Measurements from ENCODE around the gene WFDC12. TPM values are rescaled to one million over a fixed set of nuclear protein-coding genes. Genes with fewer than 3 reads are reported as not detected.

Gene WFDC12, protein sequence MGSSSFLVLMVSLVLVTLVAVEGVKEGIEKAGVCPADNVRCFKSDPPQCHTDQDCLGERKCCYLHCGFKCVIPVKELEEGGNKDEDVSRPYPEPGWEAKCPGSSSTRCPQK
- total RNA-seq (2022): not detected in 2 replicates
- not detected for Bru-seq, nascent RNA
- not detected for BruChase-seq, experiment 1, labeled RNA remaining after a 6-hour chase
- BruChase-seq, experiment 2, labeled RNA remaining after a 2-hour chase: not detected
- long read RNA-seq: 0 reads

DNA sequence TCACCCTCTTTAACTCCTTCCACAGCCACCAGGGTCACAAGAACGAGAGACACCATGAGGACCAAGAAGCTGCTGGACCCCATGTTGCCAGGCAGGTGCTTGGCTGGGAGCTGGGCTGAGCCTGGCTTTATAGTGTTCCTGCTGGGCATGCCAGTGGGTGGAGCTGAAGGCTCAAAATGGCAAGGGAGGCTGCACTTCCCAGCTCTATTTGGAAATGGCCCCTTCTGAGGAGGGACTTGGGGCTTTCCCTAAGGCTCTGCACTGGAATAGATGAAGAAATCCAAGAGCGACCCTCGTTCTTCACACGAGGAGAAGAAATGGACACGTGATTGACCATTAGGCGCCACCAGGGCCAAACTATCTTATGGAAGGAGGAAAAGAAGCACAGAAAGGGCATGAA lies at the start of gene WFDC12:
Gene WFDC12, minus strand, starts transcription at position 101 of the 400 bp plus-strand sequence. Its CDS starts 18 bp downstream, at position 83.
- peaks cover 57% of the 10 kb centered on the region for H3K27me3 Mint-ChIP-seq (ENCODE audit: unreplicated experiment)
- BruUV-seq (replicated peaks): no TSS peak
- no peak for DNase-seq
- H3K27ac Mint-ChIP-seq (ENCODE audit: unreplicated experiment): no peak within 1 kb of the TSS
- CTCF ChIA-PET: interaction anchor here (0.5 to 1.6 kb wide), 4 partner anchors 28 to 166 kb away, joined by 3 to 8 read pairs (median 6); partner anchors contain the start of gene SLPI
- no peaks in the 10 kb centered on the region for H3K4me1 Mint-ChIP-seq (ENCODE audit: low read depth, unreplicated experiment)
- H3K4me3 Mint-ChIP-seq (ENCODE audit: low read depth, unreplicated experiment): no peak within 1 kb of the TSS
- TF ChIP-seq, protein P1, sequence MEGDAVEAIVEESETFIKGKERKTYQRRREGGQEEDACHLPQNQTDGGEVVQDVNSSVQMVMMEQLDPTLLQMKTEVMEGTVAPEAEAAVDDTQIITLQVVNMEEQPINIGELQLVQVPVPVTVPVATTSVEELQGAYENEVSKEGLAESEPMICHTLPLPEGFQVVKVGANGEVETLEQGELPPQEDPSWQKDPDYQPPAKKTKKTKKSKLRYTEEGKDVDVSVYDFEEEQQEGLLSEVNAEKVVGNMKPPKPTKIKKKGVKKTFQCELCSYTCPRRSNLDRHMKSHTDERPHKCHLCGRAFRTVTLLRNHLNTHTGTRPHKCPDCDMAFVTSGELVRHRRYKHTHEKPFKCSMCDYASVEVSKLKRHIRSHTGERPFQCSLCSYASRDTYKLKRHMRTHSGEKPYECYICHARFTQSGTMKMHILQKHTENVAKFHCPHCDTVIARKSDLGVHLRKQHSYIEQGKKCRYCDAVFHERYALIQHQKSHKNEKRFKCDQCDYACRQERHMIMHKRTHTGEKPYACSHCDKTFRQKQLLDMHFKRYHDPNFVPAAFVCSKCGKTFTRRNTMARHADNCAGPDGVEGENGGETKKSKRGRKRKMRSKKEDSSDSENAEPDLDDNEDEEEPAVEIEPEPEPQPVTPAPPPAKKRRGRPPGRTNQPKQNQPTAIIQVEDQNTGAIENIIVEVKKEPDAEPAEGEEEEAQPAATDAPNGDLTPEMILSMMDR (IDR thresholded peaks at IDR 0.05; ENCODE audit: unreplicated experiment): no peak
- H3K9me3 Mint-ChIP-seq (ENCODE audit: low read depth, unreplicated experiment): no peaks in the 10 kb centered on the region
- no peaks in the 10 kb centered on the region for H3K36me3 Mint-ChIP-seq (ENCODE audit: insufficient read depth, unreplicated experiment)
- intact Hi-C loops (cut with micrococcal nuclease; ENCODE audit: unreplicated experiment): no loop called here

DNA sequence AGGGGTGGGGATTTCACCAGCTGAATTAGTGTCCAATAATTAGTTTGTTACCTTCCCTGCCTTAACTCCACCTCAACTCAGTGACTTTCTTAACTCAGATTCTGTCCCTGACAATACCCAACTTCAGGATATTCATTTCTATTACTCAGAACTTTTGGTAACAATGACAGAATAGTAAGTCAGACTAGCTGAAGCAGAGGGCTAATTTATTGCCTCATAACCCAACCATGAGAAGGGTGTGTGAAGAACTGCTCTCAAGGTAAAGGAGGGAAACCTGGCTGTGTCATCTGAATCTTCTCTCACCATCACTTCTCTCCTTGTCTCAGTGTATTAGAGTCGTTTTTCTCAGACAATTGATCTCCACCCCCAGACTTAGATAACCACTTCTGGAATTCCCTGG lies 49.3 kb upstream of the WFDC12 start:
- no peaks in the 10 kb centered on the region for H3K27me3 Mint-ChIP-seq (ENCODE audit: unreplicated experiment)

DNA sequence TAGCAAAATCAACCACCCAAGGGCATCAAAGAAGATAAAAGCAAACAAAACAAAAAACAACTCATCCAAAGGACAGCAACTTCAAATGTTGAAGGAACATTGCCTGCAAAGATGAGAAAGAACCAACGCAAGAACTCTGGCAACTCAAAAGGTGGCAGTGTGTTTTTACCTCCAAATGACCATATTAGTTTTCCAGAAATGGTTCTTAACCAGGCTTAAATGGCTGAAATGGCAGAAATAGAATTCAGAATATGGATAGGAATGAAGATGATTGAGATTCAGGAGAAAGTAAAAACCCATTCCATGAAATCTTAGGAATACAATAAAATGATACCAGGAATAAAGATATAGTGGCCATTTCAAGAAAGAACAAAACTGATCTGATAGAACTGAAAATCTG lies 40.6 kb upstream of the WFDC12 start:
- no peak for DNase-seq
- BruUV-seq (replicated peaks): no TSS peak
- peaks cover 9% of the 10 kb centered on the region for H3K9me3 Mint-ChIP-seq (ENCODE audit: low read depth, unreplicated experiment)
- intact Hi-C loops (cut with micrococcal nuclease; ENCODE audit: unreplicated experiment): no loop called here
- H3K4me1 Mint-ChIP-seq (ENCODE audit: low read depth, unreplicated experiment): no peaks in the 10 kb centered on the region
- H3K27ac Mint-ChIP-seq (ENCODE audit: unreplicated experiment): no peak overlapping the region
- peaks cover 35% of the 10 kb centered on the region for H3K27me3 Mint-ChIP-seq (ENCODE audit: unreplicated experiment)
- TF ChIP-seq, protein P1 (IDR thresholded peaks at IDR 0.05; ENCODE audit: unreplicated experiment): no peak
- CTCF ChIA-PET: no interaction called here
- no peaks in the 10 kb centered on the region for H3K36me3 Mint-ChIP-seq (ENCODE audit: insufficient read depth, unreplicated experiment)
- no peak overlapping the region for H3K4me3 Mint-ChIP-seq (ENCODE audit: low read depth, unreplicated experiment)

More for the DNA sequence above, 49.3 kb upstream of the WFDC12 start:
- TF ChIP-seq, protein P1 (IDR thresholded peaks at IDR 0.05; ENCODE audit: unreplicated experiment): no peak
- CTCF ChIA-PET: no interaction called here
- no TSS peak for BruUV-seq (replicated peaks)
- peaks cover 5% of the 10 kb centered on the region for H3K36me3 Mint-ChIP-seq (ENCODE audit: insufficient read depth, unreplicated experiment)
- DNase-seq: no peak
- peak overlapping the region; percentile 36 for H3K27ac Mint-ChIP-seq (ENCODE audit: unreplicated experiment)
- H3K4me1 Mint-ChIP-seq (ENCODE audit: low read depth, unreplicated experiment): peaks cover 52% of the 10 kb centered on the region
- no peak overlapping the region for H3K4me3 Mint-ChIP-seq (ENCODE audit: low read depth, unreplicated experiment)
- H3K9me3 Mint-ChIP-seq (ENCODE audit: low read depth, unreplicated experiment): no peaks in the 10 kb centered on the region
- intact Hi-C loops (cut with micrococcal nuclease; ENCODE audit: unreplicated experiment): no loop called here

DNA sequence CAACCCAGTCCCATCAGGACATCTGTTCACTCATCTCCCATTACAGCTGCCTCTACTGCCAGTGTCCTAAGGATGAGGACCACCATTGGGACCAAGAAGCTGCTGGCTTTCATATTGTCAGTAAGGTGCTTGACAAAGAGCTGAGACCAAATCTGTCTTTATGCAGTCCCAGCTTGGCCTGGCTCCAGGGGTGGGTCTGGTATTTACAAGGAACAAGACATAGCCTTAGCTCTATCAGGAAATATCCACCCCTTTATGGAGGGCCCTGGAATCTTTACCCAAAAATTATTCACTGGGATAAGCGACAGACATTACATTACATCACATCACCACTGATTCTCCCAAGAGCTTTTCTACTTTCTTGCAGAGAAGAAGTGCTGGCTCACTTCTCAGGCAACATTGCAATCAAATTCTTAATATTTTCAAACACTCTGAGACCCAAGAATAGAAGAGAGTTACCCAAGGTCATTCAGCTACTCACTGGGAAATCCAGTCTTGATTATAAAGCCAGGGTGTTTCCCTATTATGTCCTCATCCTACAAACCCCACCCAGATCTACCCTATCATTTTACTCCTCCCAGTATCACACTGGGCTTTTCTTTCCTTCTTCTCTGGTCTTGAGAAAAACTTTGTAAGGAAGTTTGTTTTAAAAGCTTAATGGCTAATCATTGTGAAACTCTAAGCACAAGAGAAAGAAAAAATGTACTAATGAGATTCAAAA lies 39.0 kb upstream of the WFDC12 start:
- BruUV-seq (replicated peaks): no TSS peak
- no peak overlapping the region for H3K27ac Mint-ChIP-seq (ENCODE audit: unreplicated experiment)
- CTCF ChIA-PET: interaction anchor here (0.8 to 1.2 kb wide), 2 partner anchors 11 to 13 kb away, joined by 3 to 7 read pairs; partner anchors contain the start of gene PI3
- intact Hi-C loops (cut with micrococcal nuclease; ENCODE audit: unreplicated experiment): no loop called here
- no peaks in the 10 kb centered on the region for H3K36me3 Mint-ChIP-seq (ENCODE audit: insufficient read depth, unreplicated experiment)
- no peak for DNase-seq
- H3K4me3 Mint-ChIP-seq (ENCODE audit: low read depth, unreplicated experiment): no peak overlapping the region
- H3K4me1 Mint-ChIP-seq (ENCODE audit: low read depth, unreplicated experiment): peaks cover 10% of the 10 kb centered on the region
- H3K9me3 Mint-ChIP-seq (ENCODE audit: low read depth, unreplicated experiment): peaks cover 15% of the 10 kb centered on the region
- H3K27me3 Mint-ChIP-seq (ENCODE audit: unreplicated experiment): peaks cover 35% of the 10 kb centered on the region
- TF ChIP-seq, protein P1 (IDR thresholded peaks at IDR 0.05; ENCODE audit: unreplicated experiment): no peak
